MM.1S (cell line): ENCODE results near the gene MRPS5.

ENCODE experiments used
- DNase-seq: peaks from one replicate; pipeline ENCODE4 v3.0.0-alpha.2; 2015
- H2AFZ ChIP-seq: fragments of 300-600 bp; sonication (generic); 2 replicates; pipeline ENCODE4 v1.6.0; 2016; ENCODE audit warnings: antibody characterized with exemption, low read length
- H3F3A ChIP-seq: fragments of 300-600 bp; sonication (generic); 2 replicates; pipeline ENCODE4 v1.6.1; 2016; ENCODE audit warnings: mild to moderate bottlenecking, antibody characterized with exemption, low read length, moderate library complexity, mixed read lengths; ENCODE audit not compliant: insufficient read depth
- H3K27ac ChIP-seq: fragments of 300-600 bp; sonication (generic); 2 replicates; pipeline ENCODE4 v1.5.1; 2016; ENCODE audit warnings: mild to moderate bottlenecking, low read length
- H3K27me3 ChIP-seq: fragments of 300-600 bp; sonication (generic); replicated peaks from 2 replicates; pipeline ENCODE4 v1.6.0; 2016; ENCODE audit warnings: low read length; ENCODE audit not compliant: insufficient read depth
- H3K36me3 ChIP-seq: fragments of 300-600 bp; sonication (generic); replicated peaks from 2 replicates; pipeline ENCODE4 v1.6.1; 2016; ENCODE audit warnings: mild to moderate bottlenecking, low read length, mixed read lengths; ENCODE audit not compliant: insufficient read depth
- H3K4me1 ChIP-seq: fragments of 300-600 bp; sonication (generic); 2 replicates; pipeline ENCODE4 v1.6.1; 2016; ENCODE audit warnings: low read length, mixed read lengths
- H3K4me2 ChIP-seq: fragments of 300-600 bp; sonication (generic); 2 replicates; pipeline ENCODE4 v1.6.0; 2016; ENCODE audit warnings: low read depth, low read length
- H3K4me3 ChIP-seq: fragments of 300-600 bp; sonication (generic); 2 replicates; pipeline ENCODE4 v1.5.1; 2016; ENCODE audit warnings: low read length, mixed read lengths
- H3K79me2 ChIP-seq: fragments of 300-600 bp; sonication (generic); 2 replicates; pipeline ENCODE4 v1.6.1; 2016; ENCODE audit warnings: mixed run types, low read length, mixed read lengths
- H3K9ac ChIP-seq: fragments of 300-600 bp; sonication (generic); 2 replicates; pipeline ENCODE4 v1.6.1; 2016; ENCODE audit warnings: low read length, mixed read lengths
- H3K9me2 ChIP-seq: fragments of 300-600 bp; sonication (generic); replicated peaks from 2 replicates; pipeline ENCODE4 v1.6.1; 2016; ENCODE audit warnings: mild to moderate bottlenecking, low read length, mixed read lengths; ENCODE audit not compliant: insufficient read depth
- H3K9me3 ChIP-seq: fragments of 300-600 bp; sonication (generic); replicated peaks from 2 replicates; pipeline ENCODE4 v1.6.1; 2016; ENCODE audit warnings: mild to moderate bottlenecking, low read length, mixed read lengths; ENCODE audit not compliant: insufficient read depth
- H4K20me1 ChIP-seq: fragments of 300-600 bp; sonication (generic); 2 replicates; pipeline ENCODE4 v1.6.1; 2016; ENCODE audit warnings: mild to moderate bottlenecking, low read length, moderate library complexity, mixed read lengths; ENCODE audit not compliant: insufficient read depth
- CTCF ChIP-seq: fragments of 300-600 bp; sonication (generic); IDR thresholded peaks from 2 replicates; pipeline ENCODE4 v1.5.1; 2016; ENCODE audit warnings: antibody characterized with exemption, low read length, mixed read lengths
- EZH2 ChIP-seq: fragments of 300-600 bp; sonication (generic); optimal IDR thresholded peaks from 2 replicates; pipeline ENCODE3; 2017; ENCODE audit warnings: low read depth, mild to moderate bottlenecking, antibody characterized with exemption, low read length, mixed read lengths
- EZH2phosphoT487 ChIP-seq: fragments of 300-600 bp; sonication (generic); IDR thresholded peaks from 2 replicates; pipeline ENCODE4 v1.6.1; 2018; ENCODE audit warnings: antibody characterized with exemption, low read length

The MRPS5 gene

GRCh38 chr2:95109260-95109659 is 12.3 kb downstream of the MRPS5 start:
- DNase-seq, result no peak
- Histone ChIP-seq H3K9me3 (no peaks in the 10 kb centered on the region), H3K4me1 (no peaks in the 10 kb centered on the region), H3F3A (no peaks in the 10 kb centered on the region), H3K9me2 (no peaks in the 10 kb centered on the region), H2AFZ (no peak overlapping the region), H3K79me2 (peaks cover 25% of the 10 kb centered on the region), H3K27me3 (no peaks in the 10 kb centered on the region), H3K4me2 (no peak overlapping the region), H3K4me3 (no peak overlapping the region), H3K36me3 (peaks cover 23% of the 10 kb centered on the region), H4K20me1 (0 out of 2 replicates have a peak, but pooled peaks cover 5% of the 10 kb centered on the region), H3K9ac (no peak overlapping the region), H3K27ac (no peak overlapping the region)
- TF ChIP-seq CTCF, result no peak
- no peak for TF ChIP-seq EZH2
- no peak for TF ChIP-seq EZH2phosphoT487

- no peaks in the 10 kb centered on the region for H3K27me3 ChIP-seq
- H3F3A ChIP-seq, result no peaks in the 10 kb centered on the region
- no peak overlapping the region for H3K4me3 ChIP-seq
- H3K27ac ChIP-seq, result no peak overlapping the region
- no peak overlapping the region for H2AFZ ChIP-seq
- DNase-seq, result no peak
- no peak overlapping the region for H3K4me2 ChIP-seq
- no peaks in the 10 kb centered on the region for H3K9me3 ChIP-seq
- no peak for TF ChIP-seq CTCF
- TF ChIP-seq EZH2phosphoT487, result no peak
- TF ChIP-seq EZH2, result no peak
- no peak overlapping the region for H3K9ac ChIP-seq
- peaks cover 3% of the 10 kb centered on the region for H3K79me2 ChIP-seq
- H3K9me2 ChIP-seq, result no peaks in the 10 kb centered on the region
- H4K20me1 ChIP-seq, result 0 out of 2 replicates have a peak, but pooled peaks cover 3% of the 10 kb centered on the region
- H3K4me1 ChIP-seq, result no peaks in the 10 kb centered on the region
- H3K36me3 ChIP-seq, result peaks cover 30% of the 10 kb centered on the region
These were observed 15.5 kb downstream of the MRPS5 start for GRCh38 chr2:95106081-95106480.

- no peaks in the 10 kb centered on the region for H4K20me1 ChIP-seq
- no peak overlapping the region for H3K9ac ChIP-seq
- peaks cover 35% of the 10 kb centered on the region for H3K36me3 ChIP-seq
- no peaks in the 10 kb centered on the region for H3F3A ChIP-seq
- no peak overlapping the region for H2AFZ ChIP-seq
- TF ChIP-seq EZH2phosphoT487 (no peak), CTCF (no peak), EZH2 (no peak)
- no peak overlapping the region for H3K4me2 ChIP-seq
- no peak overlapping the region for H3K4me3 ChIP-seq
- H3K4me1 ChIP-seq, result no peaks in the 10 kb centered on the region
- no peaks in the 10 kb centered on the region for H3K9me3 ChIP-seq
- no peak for DNase-seq
- no peaks in the 10 kb centered on the region for H3K27me3 ChIP-seq
- no peaks in the 10 kb centered on the region for H3K9me2 ChIP-seq
- H3K79me2 ChIP-seq, result peaks cover 11% of the 10 kb centered on the region
- no peak overlapping the region for H3K27ac ChIP-seq
These were observed 17.0 kb downstream of the MRPS5 start for GRCh38 chr2:95104606-95105005.
